Ishikawa (cell line): ENCODE results near the gene ROBO1.

ENCODE experiments used
- CEBPB ChIP-seq: IDR thresholded peaks from 2 replicates; pipeline ENCODE4 v1.6.1; 2012
- CREB1 ChIP-seq: IDR thresholded peaks from 2 replicates; pipeline ENCODE4 v1.6.1; 2012; ENCODE audit warnings: low read depth
- EGR1 ChIP-seq: IDR thresholded peaks from 2 replicates; pipeline ENCODE4 v1.6.1; 2012
- EP300 ChIP-seq: IDR thresholded peaks from 2 replicates; pipeline ENCODE4 v1.6.1; 2012; ENCODE audit warnings: borderline replicate concordance
- FOXM1 ChIP-seq: IDR thresholded peaks from 2 replicates; pipeline ENCODE4 v1.6.1; 2012; ENCODE audit warnings: low read depth, borderline replicate concordance
- MAX ChIP-seq: IDR thresholded peaks from 2 replicates; pipeline ENCODE4 v1.6.1; 2012
- NFIC ChIP-seq: IDR thresholded peaks from 2 replicates; pipeline ENCODE4 v1.6.1; 2012
- RAD21 ChIP-seq: IDR thresholded peaks from 2 replicates; pipeline ENCODE4 v1.6.1; 2012; ENCODE audit warnings: low read depth
- REST ChIP-seq: IDR thresholded peaks from 2 replicates; pipeline ENCODE4 v1.6.1; 2012; ENCODE audit warnings: low read depth, mild to moderate bottlenecking
- TAF1 ChIP-seq: IDR thresholded peaks from 2 replicates; pipeline ENCODE4 v1.6.1; 2012; ENCODE audit warnings: low read depth, mild to moderate bottlenecking
- TCF12 ChIP-seq: IDR thresholded peaks from 2 replicates; pipeline ENCODE4 v1.6.1; 2012; ENCODE audit warnings: low read depth
- TEAD4 ChIP-seq: IDR thresholded peaks from 2 replicates; pipeline ENCODE4 v1.6.1; 2012
- USF1 ChIP-seq: IDR thresholded peaks from 2 replicates; pipeline ENCODE4 v1.6.1; 2012
- YY1 ChIP-seq: IDR thresholded peaks from 2 replicates; pipeline ENCODE4 v1.6.1; 2012; ENCODE audit warnings: low read depth
- ZBTB7A ChIP-seq: IDR thresholded peaks from 2 replicates; pipeline ENCODE4 v1.6.1; 2012; ENCODE audit warnings: low read depth

ROBO1 gene

GRCh38 chr3:78665101-78665500 lies 1102.7 kb downstream of the ROBO1 start:
- TF ChIP-seq ZBTB7A (no peak), NFIC (no peak), MAX (no peak), EGR1 (no peak), EP300 (no peak), TEAD4 (no peak), CREB1 (no peak), CEBPB (no peak)

- no peak for TF ChIP-seq TEAD4
- no peak for TF ChIP-seq CREB1
- no peak for TF ChIP-seq EP300
- TF ChIP-seq RAD21, result no peak
- TF ChIP-seq TCF12, result no peak
- TF ChIP-seq REST, result no peak
- no peak for TF ChIP-seq EGR1
- TF ChIP-seq NFIC, result no peak
- TF ChIP-seq FOXM1, result no peak
- no peak for TF ChIP-seq USF1
- no peak for TF ChIP-seq MAX
- TF ChIP-seq YY1, result no peak
- no peak for TF ChIP-seq ZBTB7A
These were observed 1106.8 kb downstream of the ROBO1 start for GRCh38 chr3:78660957-78661356.

GRCh38 chr3:78659386-78659987 lies 1108.3 kb downstream of the ROBO1 start:
- TF ChIP-seq RAD21 (peak; percentile 68), TEAD4 (no peak)

- TF ChIP-seq NFIC, result no peak
- TF ChIP-seq USF1, result no peak
- no peak for TF ChIP-seq EP300
- no peak for TF ChIP-seq TAF1
- TF ChIP-seq REST, result no peak
- TF ChIP-seq RAD21, result no peak
- no peak for TF ChIP-seq TCF12
- TF ChIP-seq CREB1, result no peak
- no peak for TF ChIP-seq MAX
- no peak for TF ChIP-seq FOXM1
- TF ChIP-seq EGR1, result no peak
- no peak for TF ChIP-seq CEBPB
- TF ChIP-seq ZBTB7A, result no peak
- TF ChIP-seq TEAD4, result no peak
- no peak for TF ChIP-seq YY1
These were observed 1120.1 kb downstream of the ROBO1 start for GRCh38 chr3:78647726-78648125.

GRCh38 chr3:78645628-78646310 lies 1122.0 kb downstream of the ROBO1 start:
- TF ChIP-seq CREB1 (no peak), TEAD4 (no peak), MAX (no peak), RAD21 (peak; percentile 90), EP300 (no peak)
